Activated naive CD4-positive, alpha-beta T cell treated with anti-CD3 and anti-CD28 coated beads, Interleukin-2, amount 10 ng/mL, durations not matched to agents 7 days and 5 days (primary cell): ENCODE data around the gene RGS19.
A peak's percentile ranks its signal among the peaks of the same experiment; 100 is the strongest.
"Not testable (repeated sequence)": the region's sequence is repeated elsewhere in the genome, so short reads cannot be mapped to it uniquely, and the experiment has no call there.

Experiments used
- CTCF ChIA-PET: fragments of 350-600 bp; sonication (Branson Sonifier 250); formaldehyde crosslinking; loops from one replicate; lab custom pipeline; 2021; ENCODE audit warnings: antibody characterized with exemption; lab: Charles Lee
- DNase-seq: peaks from one replicate; pipeline ENCODE4 v3.0.0-alpha.2; 2020
- H3K27ac Mint-ChIP-seq: one replicate; pipeline ENCODE4 v1.8.0; 2021; ENCODE audit warnings: mild to moderate bottlenecking, moderate library complexity, mixed read lengths
- H3K27me3 Mint-ChIP-seq: one replicate; pipeline ENCODE4 v1.8.0; 2021; ENCODE audit warnings: mild to moderate bottlenecking, mixed read lengths
- H3K36me3 Mint-ChIP-seq: one replicate; pipeline ENCODE4 v1.8.0; 2021; ENCODE audit warnings: mixed read lengths
- H3K4me1 Mint-ChIP-seq: one replicate; pipeline ENCODE4 v1.8.0; 2021; ENCODE audit warnings: mixed read lengths
- H3K4me3 Mint-ChIP-seq: one replicate; pipeline ENCODE4 v1.8.0; 2021; ENCODE audit warnings: mild to moderate bottlenecking, moderate library complexity, mixed read lengths
- H3K9me3 Mint-ChIP-seq: one replicate; pipeline ENCODE4 v1.8.0; 2021; ENCODE audit warnings: mixed read lengths

Gene RGS19, protein sequence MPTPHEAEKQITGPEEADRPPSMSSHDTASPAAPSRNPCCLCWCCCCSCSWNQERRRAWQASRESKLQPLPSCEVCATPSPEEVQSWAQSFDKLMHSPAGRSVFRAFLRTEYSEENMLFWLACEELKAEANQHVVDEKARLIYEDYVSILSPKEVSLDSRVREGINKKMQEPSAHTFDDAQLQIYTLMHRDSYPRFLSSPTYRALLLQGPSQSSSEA

DNA sequence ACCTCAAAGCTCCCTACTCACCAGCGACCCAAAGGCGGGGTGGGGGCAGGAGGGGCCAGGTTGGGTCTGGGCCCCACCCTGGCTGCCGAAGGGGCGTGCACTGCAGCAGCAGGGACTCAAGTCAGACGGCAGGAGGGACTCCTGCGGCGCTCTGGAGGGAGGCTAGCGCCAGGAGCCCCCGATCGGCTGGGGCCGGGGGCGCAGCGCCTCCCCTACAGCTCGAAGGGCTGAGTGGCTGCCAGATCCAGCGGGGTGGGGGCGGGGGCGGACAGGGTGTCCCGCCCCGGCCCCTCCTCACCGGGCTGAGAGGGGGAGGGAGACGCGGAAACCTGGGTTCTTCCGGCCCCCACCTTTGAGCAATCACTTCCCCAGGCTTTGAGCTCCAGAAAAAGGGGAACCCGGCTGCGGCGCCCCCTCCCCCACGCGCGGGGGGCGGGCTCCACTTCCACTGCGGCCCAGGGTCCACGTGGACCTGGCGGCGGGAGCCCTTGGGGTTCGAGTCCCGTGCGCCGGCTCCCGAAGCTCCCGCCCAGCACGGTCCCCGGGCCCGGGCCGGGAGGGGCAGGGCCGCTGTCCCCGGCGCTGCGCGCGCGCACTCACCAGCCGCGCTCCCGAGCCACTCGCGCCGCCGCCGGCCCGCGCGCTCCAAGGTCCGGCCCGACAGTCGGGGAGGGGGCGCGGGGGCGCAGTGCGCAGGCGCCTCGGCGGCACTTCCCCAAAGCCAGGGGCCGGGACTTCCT lies at the start of gene RGS19:
RGS19 (minus strand) TSS at position 246 of the 740 bp plus-strand sequence. CDS start 2,632 bp downstream, outside the sequence.
- no peaks in the 10 kb centered on the region for H3K9me3 Mint-ChIP-seq
- H3K27ac Mint-ChIP-seq: peak within 1 kb of the TSS; percentile 92
- CTCF ChIA-PET: interaction anchor here (0.6 to 2.8 kb wide), 3 partner anchors 42 to 143 kb away, joined by 3 to 9 read pairs (median 7); partner anchors contain the start of genes PRPF6 and SAMD10
- H3K4me3 Mint-ChIP-seq: peak within 1 kb of the TSS; percentile 94
- peaks cover 28% of the 10 kb centered on the region for H3K36me3 Mint-ChIP-seq
- peaks cover 52% of the 10 kb centered on the region for H3K4me1 Mint-ChIP-seq
- H3K27me3 Mint-ChIP-seq: peaks cover 38% of the 10 kb centered on the region
- peak; percentile 85 for DNase-seq

DNA sequence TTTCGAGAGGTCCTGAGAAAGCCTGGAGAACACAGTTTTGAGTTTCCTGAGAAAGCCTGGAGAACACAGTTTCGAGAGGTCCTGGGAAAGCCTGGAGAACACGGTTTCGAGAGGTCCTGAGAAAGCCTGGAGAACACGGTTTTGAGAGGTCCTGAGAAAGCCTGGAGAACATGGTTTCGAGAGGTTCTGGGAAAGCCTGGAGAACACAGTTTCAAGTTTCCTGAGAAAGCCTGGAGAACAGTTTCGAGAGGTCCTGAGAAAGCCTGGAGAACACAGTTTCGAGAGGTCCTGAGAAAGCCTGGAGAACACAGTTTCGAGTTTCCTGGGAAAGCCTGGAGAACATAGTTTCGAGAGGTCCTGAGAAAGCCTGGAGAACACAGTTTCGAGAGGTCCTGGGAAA lies 44.2 kb upstream of the RGS19 start:
- CTCF ChIA-PET, H3K4me3 Mint-ChIP-seq: not testable (repeated sequence)

DNA sequence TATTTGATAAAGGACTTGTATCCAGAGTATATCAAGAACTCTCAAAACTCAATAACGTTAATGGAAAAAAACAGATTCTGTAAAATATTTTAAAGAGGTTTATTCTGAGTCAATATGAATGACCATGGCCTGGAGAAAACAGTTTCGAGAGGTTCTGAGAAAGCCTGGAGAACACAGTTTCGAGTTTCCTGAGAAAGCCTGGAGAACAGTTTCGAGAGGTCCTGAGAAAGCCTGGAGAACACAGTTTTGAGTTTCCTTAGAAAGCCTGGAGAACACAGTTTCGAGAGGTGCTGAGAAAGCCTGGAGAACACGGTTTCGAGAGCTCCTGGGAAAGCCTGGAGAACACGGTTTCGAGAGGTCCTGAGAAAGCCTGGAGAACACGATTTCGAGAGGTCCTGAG lies 43.6 kb upstream of the RGS19 start:
- not testable (repeated sequence) for H3K36me3 Mint-ChIP-seq, H3K4me1 Mint-ChIP-seq, DNase-seq, H3K4me3 Mint-ChIP-seq, H3K9me3 Mint-ChIP-seq, H3K27ac Mint-ChIP-seq
- CTCF ChIA-PET: interaction anchor here (0.6 to 7.4 kb wide), 3 partner anchors 13 to 40 kb away, joined by 3 to 75 read pairs (median 28); partner anchors contain the start of gene LKAAEAR1
- peaks cover 49% of the 10 kb centered on the region for H3K27me3 Mint-ChIP-seq

More for the DNA sequence above, 44.2 kb upstream of the RGS19 start:
- H3K36me3 Mint-ChIP-seq, DNase-seq, H3K27ac Mint-ChIP-seq, H3K4me1 Mint-ChIP-seq, H3K9me3 Mint-ChIP-seq: not testable (repeated sequence)
- peaks cover 49% of the 10 kb centered on the region for H3K27me3 Mint-ChIP-seq

DNA sequence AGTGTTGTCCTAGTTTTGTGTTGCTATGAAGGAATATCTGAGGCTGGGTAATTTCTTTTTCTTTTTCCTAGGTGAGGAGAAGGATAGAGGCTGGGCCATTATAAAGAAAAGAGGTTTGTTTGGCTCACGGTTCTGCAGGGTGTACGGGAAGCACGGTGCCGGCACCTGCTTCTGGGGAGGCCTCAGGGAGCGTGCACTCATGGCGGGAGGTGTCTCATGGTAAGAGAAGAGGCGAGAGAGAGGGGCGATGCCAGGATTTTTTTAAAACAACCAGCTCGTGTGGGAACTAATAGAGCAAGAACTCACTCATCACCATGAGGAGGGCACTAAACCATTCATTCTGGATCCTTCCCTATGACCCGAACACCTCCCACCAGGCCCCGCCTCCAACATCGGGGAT lies 42.3 kb upstream of the RGS19 start:
- peaks cover 49% of the 10 kb centered on the region for H3K27me3 Mint-ChIP-seq
- H3K4me1 Mint-ChIP-seq: peaks cover 9% of the 10 kb centered on the region
- no peaks in the 10 kb centered on the region for H3K9me3 Mint-ChIP-seq
- H3K36me3 Mint-ChIP-seq: no peaks in the 10 kb centered on the region
- peak; percentile 14 for DNase-seq
- no peak overlapping the region for H3K4me3 Mint-ChIP-seq
- CTCF ChIA-PET: interaction anchor here (1.3 to 7.4 kb wide), 7 partner anchors 11 to 335 kb away, joined by 3 to 75 read pairs (median 7); partner anchors contain the start of genes LKAAEAR1, NPBWR2, OPRL1 and RGS19
- H3K27ac Mint-ChIP-seq: no peak overlapping the region

DNA sequence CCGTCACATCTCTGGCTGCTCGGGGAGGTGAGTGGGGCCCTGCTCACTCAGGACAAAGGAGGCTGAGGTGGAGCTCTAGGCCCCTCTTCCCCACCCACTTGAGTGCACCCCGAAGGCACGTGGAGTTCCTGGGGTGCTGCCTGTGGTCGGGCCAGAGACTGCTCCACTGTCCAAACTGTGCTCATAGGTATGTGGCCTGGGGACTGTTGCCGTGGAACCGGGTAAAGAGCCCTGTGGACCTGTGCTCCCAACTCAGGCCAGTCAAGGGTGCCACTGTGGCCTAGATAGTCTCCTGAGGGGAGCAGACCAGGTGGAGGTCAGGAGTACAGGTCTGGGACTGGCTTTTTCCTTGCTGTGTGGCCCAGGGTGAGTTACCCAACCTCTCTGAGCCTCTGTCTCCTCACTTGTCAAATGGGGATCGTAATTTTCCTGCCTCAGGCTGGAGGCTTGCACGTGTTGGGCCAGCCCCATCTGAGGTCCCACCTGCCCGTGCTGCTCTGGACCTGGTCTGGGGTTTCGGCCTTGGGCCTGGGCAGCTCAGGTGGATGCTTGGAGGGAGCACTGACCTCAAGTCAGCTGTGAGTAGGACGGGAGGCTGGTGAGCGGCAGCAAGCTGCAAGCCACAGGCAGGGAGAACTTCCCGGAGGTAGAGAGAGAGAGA lies 40.5 kb upstream of the RGS19 start:
- H3K27me3 Mint-ChIP-seq: peaks cover 47% of the 10 kb centered on the region
- H3K36me3 Mint-ChIP-seq: no peaks in the 10 kb centered on the region
- peaks cover 9% of the 10 kb centered on the region for H3K4me1 Mint-ChIP-seq
- no peaks in the 10 kb centered on the region for H3K9me3 Mint-ChIP-seq
- H3K27ac Mint-ChIP-seq: peak overlapping the region; percentile 75
- CTCF ChIA-PET: interaction anchor here (0.8 to 7.4 kb wide), 14 partner anchors 10 to 623 kb away, joined by 3 to 75 read pairs (median 5); partner anchors contain the start of genes LKAAEAR1 and NPBWR2
- DNase-seq: peak; percentile 20
- H3K4me3 Mint-ChIP-seq: peak overlapping the region; percentile 60

DNA sequence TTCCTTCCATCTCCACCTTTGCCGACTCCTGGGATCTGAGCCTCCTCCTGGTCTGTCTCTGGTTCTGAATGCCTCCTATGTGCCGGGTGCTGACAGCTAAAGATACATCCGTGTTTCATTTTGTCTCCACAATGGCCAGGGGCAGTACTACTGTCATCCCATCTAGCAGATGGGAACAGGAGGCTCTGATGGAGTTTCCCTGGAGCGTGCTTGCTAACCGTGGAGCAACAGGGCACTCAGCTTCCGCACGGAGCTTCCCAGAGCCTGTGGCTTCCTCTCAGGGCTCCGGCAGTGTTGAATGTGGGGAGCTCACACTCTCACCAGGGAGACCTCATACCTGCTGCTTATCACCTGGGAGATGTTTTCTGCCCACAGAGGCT lies 40.0 kb upstream of the RGS19 start:
- H3K9me3 Mint-ChIP-seq: no peaks in the 10 kb centered on the region
- H3K27me3 Mint-ChIP-seq: peaks cover 42% of the 10 kb centered on the region
- CTCF ChIA-PET: interaction anchor here (0.8 to 7.4 kb wide), 8 partner anchors 9 to 623 kb away, joined by 3 to 75 read pairs (median 12); partner anchors contain the start of genes LKAAEAR1 and NPBWR2
- H3K27ac Mint-ChIP-seq: no peak overlapping the region
- no peaks in the 10 kb centered on the region for H3K36me3 Mint-ChIP-seq
- peaks cover 9% of the 10 kb centered on the region for H3K4me1 Mint-ChIP-seq
- DNase-seq: peak; percentile 19
- no peak overlapping the region for H3K4me3 Mint-ChIP-seq

DNA sequence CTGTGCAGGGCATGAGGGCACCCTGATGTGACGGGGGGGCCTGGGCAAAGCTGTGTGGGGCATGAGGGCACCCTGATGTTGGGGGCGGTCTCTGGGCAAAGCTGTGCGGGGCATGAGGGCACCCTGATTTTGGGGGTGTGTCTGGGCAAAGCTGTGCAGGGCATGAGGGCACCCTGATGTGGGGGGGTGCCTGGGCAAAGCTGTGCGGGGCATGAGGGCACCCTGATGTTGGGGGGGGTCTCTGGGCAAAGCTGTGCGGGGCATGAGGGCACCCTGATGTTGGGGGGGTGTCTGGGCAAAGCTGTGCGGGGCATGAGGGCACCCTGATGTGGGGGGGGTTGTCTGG lies 38.1 kb upstream of the RGS19 start:
- not testable (repeated sequence) for H3K4me1 Mint-ChIP-seq, H3K27ac Mint-ChIP-seq, H3K9me3 Mint-ChIP-seq, DNase-seq, H3K4me3 Mint-ChIP-seq, H3K36me3 Mint-ChIP-seq
- CTCF ChIA-PET: interaction anchor here (0.8 to 7.4 kb wide), 2 partner anchors 35 to 60 kb away, joined by 3 to 75 read pairs; partner anchors contain the start of gene LKAAEAR1
- peaks cover 39% of the 10 kb centered on the region for H3K27me3 Mint-ChIP-seq

DNA sequence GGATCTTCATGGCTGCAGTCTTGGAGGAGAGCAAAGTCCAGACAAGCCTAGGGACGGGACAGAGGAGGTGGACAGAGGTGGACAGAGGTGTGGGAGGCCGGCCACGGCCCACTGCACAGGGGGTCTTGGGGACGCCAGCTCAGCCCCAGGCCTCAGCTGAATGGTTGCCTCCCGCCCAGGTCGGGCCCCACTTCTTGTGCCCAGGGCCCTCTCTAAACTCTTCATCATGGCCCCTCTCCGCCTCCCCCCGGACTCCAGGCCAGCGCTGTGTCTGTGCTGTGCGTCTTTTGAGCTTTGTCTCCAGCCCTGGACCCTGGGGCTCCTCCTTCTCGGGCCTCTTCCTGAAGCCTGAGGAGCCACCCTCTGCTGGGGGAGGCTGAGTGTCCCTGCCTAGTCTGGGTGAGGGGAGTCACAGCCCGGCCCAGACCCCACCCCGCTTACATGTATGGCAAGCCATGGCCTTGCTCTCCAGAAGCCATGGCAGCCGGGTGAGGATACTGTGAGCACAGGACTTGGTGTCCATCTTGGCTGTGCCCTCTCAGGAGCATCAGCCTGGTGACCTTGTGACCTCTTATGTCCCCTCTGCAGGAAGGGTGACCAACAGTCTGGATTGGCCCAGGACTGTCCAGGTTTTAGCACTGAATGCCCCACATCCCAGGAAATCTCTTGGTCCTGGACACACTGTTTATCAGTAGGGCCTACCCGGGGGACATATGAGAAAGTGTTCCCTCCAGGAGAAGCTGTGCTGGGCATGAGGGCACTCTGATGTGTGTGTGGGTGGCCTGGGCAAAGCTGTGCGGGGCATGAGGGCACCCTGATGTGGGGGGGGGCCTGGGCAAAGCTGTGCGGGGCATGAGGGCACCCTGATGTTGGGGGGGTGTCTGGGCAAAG lies 37.5 kb upstream of the RGS19 start:
- Mint-ChIP-seq H3K4me3 (no peak overlapping the region), H3K27me3 (peaks cover 33% of the 10 kb centered on the region), H3K27ac (no peak overlapping the region), H3K4me1 (peaks cover 9% of the 10 kb centered on the region), H3K9me3 (no peaks in the 10 kb centered on the region), H3K36me3 (no peaks in the 10 kb centered on the region)
- CTCF ChIA-PET: interaction anchor here (0.8 to 7.4 kb wide), 2 partner anchors 34 to 60 kb away, joined by 3 to 75 read pairs; partner anchors contain the start of gene LKAAEAR1
- peak; percentile 14 for DNase-seq

DNA sequence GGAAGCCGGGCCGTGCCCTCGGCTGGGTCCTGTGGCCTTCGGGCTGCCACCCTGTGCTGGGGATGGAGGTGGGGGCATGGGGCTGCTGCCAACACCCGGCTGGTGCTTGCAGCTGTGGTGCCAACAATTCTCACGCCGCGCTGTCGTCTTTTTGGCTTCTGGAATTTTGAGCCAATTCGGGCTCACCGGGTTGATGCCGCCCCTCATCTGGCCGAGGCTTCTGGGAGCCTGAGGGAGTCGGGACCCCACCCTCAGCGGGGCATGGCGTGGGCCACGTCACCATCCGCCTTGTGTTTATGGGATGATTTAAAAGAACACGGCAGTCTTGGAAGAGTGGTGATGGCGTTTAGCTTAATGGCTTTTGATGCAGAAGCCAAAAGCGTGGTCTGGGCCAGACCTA lies 36.7 kb upstream of the RGS19 start:
- no peaks in the 10 kb centered on the region for H3K36me3 Mint-ChIP-seq
- H3K4me1 Mint-ChIP-seq: peaks cover 9% of the 10 kb centered on the region
- no peak overlapping the region for H3K4me3 Mint-ChIP-seq
- CTCF ChIA-PET: interaction anchor here (1.1 to 7.4 kb wide), 2 partner anchors 8 to 33 kb away, joined by 3 to 75 read pairs; partner anchors contain the start of genes LKAAEAR1 and NPBWR2
- DNase-seq: peak; percentile 10
- H3K9me3 Mint-ChIP-seq: no peaks in the 10 kb centered on the region
- no peak overlapping the region for H3K27ac Mint-ChIP-seq
- H3K27me3 Mint-ChIP-seq: peaks cover 25% of the 10 kb centered on the region

DNA sequence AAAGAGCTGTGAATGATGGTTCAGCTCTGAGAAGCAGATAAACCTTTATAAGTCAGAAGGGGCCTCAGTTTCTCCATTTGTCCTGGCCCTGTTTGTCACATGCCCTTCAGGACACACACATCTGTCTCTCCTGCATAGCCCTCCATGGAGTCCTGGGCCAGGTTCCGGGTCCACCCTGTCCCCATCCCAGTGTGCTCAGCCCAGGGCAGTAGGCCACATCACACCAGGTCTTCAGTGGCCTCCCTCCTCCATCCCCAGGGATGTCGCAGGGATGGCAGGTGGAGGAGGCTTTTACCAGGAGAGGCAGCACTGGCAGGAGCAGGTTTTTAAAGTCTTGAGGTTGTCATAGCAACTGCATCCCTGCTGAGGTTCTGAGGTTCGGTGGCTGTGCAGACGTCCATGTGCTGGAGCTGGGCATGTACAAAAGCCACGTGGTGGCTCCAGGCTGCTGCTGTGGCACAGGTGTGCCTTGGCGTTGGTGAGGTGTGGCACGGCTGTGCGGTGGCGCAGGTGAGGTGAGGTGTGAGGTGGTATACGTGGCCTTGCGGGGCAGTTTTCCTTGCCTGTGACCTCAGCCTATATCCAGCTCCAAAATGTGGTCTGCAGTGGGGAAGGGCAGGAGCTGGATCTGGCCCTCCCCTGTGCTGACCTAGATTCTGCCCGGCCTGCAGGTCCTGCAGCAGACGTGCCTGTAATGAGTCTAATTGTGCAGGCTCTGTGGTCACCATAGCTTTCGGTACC lies 36.0 kb upstream of the RGS19 start:
- Mint-ChIP-seq H3K27ac (no peak overlapping the region), H3K9me3 (no peaks in the 10 kb centered on the region), H3K4me1 (peaks cover 6% of the 10 kb centered on the region), H3K4me3 (no peak overlapping the region), H3K36me3 (no peaks in the 10 kb centered on the region), H3K27me3 (peaks cover 19% of the 10 kb centered on the region)
- peak; percentile 14 for DNase-seq
- CTCF ChIA-PET: interaction anchor here (1.1 to 7.4 kb wide), 3 partner anchors 8 to 76 kb away, joined by 3 to 75 read pairs (median 3); partner anchors contain the start of genes LKAAEAR1 and NPBWR2

DNA sequence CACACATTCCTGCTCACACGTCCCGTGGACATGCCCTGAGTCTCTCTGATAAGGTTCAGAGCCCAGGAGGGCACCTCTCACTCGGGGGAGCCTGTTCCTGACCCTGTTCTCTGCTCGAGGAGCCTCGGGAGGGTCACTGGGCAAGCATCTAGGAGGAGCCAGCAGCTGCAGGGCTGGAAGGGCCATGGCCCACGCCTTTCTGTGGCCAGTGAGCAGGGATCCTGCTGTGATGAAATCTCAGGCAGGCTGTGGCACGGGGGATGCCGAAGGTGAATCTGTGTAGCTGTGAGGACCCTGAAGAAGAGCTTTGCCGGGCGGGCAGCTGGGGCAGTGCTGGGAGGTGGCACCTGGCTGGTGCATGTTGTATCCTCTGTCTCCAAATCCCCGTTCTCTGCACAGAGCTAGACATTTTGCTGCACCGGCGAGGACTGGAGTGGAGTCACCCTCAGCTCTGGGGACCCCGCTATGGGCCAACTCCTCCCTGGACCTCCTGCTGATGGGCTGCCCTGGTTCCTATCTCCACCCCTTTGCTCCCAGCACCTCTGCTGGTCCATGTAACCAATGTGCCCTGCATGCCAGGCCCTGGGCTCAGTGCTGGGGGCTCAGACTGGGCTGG lies 35.1 kb upstream of the RGS19 start:
- no peak overlapping the region for H3K4me3 Mint-ChIP-seq
- H3K4me1 Mint-ChIP-seq: no peaks in the 10 kb centered on the region
- H3K36me3 Mint-ChIP-seq: no peaks in the 10 kb centered on the region
- H3K9me3 Mint-ChIP-seq: no peaks in the 10 kb centered on the region
- H3K27me3 Mint-ChIP-seq: peaks cover 18% of the 10 kb centered on the region
- peak; percentile 14 for DNase-seq
- CTCF ChIA-PET: interaction anchor here (1.1 kb wide), 1 partner anchor 75 kb away, joined by 3 read pairs; no protein-coding TSS in a partner anchor
- no peak overlapping the region for H3K27ac Mint-ChIP-seq

DNA sequence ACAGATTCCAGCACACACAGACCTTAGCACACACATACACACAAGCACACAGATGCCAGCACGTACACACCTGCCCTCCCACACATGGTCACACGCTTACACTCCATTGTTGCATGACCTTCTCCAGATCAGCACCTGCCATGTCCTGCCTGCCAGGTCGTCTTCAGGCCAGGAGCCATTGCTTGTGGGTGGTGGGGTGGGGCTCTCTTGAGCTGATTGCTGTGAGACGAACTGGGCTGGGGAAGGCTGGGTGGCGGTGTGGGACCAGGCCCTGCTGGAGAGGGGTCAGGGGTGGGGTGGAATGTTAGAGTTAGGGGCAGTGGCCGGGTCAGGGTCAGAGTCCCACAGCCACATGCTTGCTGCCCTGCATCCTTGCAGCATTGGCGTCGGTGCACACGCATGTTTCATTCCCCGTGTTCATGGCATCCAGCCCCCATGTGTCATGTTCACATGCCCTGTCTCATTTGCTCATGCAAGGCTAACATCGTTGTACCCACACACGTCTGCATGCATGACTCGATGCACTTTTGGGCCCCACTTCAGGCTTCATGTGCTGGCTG lies 34.6 kb upstream of the RGS19 start:
- peak; percentile 16 for DNase-seq
- Mint-ChIP-seq H3K4me3 (no peak overlapping the region), H3K4me1 (no peaks in the 10 kb centered on the region), H3K27ac (no peak overlapping the region), H3K27me3 (peaks cover 21% of the 10 kb centered on the region), H3K36me3 (no peaks in the 10 kb centered on the region), H3K9me3 (no peaks in the 10 kb centered on the region)
- CTCF ChIA-PET: no interaction called here
